ENCODE results near the gene TRAF3IP1. TPM values are rescaled to one million over a fixed set of nuclear protein-coding genes. Genes with fewer than 3 reads are reported as not detected.

The TRAF3IP1 gene
- total and polyA plus RNA-seq, 2 of the 13 experiments (the other 11 are each of a cell fraction or from before 2014, with no cell fraction given) = 4.1 to 12.9 TPM

DNA sequence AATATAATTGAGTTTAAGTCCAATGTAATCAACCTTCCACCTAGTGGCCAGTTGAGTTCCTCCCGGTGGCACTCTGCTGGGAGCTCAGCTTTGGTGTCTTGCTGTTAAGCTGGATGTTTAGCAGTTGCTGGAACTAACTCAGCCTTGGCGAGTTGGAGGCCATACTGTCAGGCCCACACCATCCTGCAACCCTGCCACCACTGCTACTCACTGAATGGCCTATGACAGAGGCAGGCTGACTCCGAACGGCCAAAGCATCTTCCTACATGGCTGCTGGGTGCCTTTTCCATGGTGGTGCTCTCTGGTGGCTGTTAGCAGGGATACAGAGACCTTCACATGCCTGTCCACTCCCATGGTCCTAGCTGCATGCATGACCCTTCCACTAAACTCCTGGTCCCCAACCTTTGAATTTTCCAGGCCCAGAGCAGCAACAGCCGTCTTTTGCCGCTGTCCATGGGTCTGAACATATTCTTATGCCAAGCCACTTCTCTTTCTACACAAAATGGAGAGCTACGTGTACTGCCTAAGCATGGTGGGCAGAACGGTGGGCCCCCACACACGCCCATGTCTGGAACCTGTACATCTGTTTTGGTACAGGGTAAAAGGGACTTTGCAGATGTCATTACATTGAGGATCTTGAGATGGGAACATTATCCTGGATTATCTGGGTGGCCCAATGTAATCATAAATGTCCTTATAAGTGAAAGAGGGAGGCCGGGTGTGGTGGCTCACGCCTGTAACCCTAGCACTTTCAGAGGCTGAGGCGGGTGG lies 15.0 kb upstream of the TRAF3IP1 start (continued):
- TF ChIP-seq, protein P1, sequence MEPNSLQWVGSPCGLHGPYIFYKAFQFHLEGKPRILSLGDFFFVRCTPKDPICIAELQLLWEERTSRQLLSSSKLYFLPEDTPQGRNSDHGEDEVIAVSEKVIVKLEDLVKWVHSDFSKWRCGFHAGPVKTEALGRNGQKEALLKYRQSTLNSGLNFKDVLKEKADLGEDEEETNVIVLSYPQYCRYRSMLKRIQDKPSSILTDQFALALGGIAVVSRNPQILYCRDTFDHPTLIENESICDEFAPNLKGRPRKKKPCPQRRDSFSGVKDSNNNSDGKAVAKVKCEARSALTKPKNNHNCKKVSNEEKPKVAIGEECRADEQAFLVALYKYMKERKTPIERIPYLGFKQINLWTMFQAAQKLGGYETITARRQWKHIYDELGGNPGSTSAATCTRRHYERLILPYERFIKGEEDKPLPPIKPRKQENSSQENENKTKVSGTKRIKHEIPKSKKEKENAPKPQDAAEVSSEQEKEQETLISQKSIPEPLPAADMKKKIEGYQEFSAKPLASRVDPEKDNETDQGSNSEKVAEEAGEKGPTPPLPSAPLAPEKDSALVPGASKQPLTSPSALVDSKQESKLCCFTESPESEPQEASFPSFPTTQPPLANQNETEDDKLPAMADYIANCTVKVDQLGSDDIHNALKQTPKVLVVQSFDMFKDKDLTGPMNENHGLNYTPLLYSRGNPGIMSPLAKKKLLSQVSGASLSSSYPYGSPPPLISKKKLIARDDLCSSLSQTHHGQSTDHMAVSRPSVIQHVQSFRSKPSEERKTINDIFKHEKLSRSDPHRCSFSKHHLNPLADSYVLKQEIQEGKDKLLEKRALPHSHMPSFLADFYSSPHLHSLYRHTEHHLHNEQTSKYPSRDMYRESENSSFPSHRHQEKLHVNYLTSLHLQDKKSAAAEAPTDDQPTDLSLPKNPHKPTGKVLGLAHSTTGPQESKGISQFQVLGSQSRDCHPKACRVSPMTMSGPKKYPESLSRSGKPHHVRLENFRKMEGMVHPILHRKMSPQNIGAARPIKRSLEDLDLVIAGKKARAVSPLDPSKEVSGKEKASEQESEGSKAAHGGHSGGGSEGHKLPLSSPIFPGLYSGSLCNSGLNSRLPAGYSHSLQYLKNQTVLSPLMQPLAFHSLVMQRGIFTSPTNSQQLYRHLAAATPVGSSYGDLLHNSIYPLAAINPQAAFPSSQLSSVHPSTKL (CRISPR knock-in tag; IDR thresholded peaks at IDR 0.05) = peak; percentile 23; the same call in 1 of the 2 replicates
- TF ChIP-seq CBFB (CRISPR knock-in tag; IDR thresholded peaks at IDR 0.05) (0 out of 2 replicates have a peak, but pooled peaks have one; percentile 54), ZNF644 (CRISPR knock-in tag; IDR thresholded peaks at IDR 0.05; ENCODE audit: low read depth) (peak; percentile 55; the same call in 1 of the 2 replicates), ZNF574 (CRISPR knock-in tag; IDR thresholded peaks at IDR 0.05) (no peak), SP4 (CRISPR knock-in tag; IDR thresholded peaks at IDR 0.05) (peak; percentile 23; the same call in 1 of the 2 replicates), ZNF572 (CRISPR knock-in tag; IDR thresholded peaks at IDR 0.05) (no peak), STAG1 (CRISPR knock-in tag; IDR thresholded peaks at IDR 0.05) (peak; percentile 43; the same call in 1 of the 2 replicates), RAD21 (CRISPR knock-in tag; IDR thresholded peaks at IDR 0.05) (peak; percentile 53), ZNF350 (CRISPR knock-in tag; IDR thresholded peaks at IDR 0.05; ENCODE audit: borderline replicate concordance, low read depth) (peak; percentile 43; the same call in 1 of the 2 replicates), ZNF331 (CRISPR knock-in tag; IDR thresholded peaks at IDR 0.05) (peak; percentile 46; the same call in 1 of the 2 replicates), CCDC6 (CRISPR knock-in tag; IDR thresholded peaks at IDR 0.05) (peak; percentile 71; the same call in 1 of the 2 replicates), PHF20 (CRISPR knock-in tag; IDR thresholded peaks at IDR 0.05) (0 out of 2 replicates have a peak, but pooled peaks have one; percentile 27), ZNF772 (CRISPR knock-in tag; IDR thresholded peaks at IDR 0.05) (no peak), LCORL (IDR thresholded peaks at IDR 0.05) (no peak), LCORL (CRISPR knock-in tag; IDR thresholded peaks at IDR 0.05) (0 out of 2 replicates have a peak, but pooled peaks have one; percentile 46)
- TF ChIP-seq, protein P2, sequence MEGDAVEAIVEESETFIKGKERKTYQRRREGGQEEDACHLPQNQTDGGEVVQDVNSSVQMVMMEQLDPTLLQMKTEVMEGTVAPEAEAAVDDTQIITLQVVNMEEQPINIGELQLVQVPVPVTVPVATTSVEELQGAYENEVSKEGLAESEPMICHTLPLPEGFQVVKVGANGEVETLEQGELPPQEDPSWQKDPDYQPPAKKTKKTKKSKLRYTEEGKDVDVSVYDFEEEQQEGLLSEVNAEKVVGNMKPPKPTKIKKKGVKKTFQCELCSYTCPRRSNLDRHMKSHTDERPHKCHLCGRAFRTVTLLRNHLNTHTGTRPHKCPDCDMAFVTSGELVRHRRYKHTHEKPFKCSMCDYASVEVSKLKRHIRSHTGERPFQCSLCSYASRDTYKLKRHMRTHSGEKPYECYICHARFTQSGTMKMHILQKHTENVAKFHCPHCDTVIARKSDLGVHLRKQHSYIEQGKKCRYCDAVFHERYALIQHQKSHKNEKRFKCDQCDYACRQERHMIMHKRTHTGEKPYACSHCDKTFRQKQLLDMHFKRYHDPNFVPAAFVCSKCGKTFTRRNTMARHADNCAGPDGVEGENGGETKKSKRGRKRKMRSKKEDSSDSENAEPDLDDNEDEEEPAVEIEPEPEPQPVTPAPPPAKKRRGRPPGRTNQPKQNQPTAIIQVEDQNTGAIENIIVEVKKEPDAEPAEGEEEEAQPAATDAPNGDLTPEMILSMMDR (CRISPR knock-in tag; IDR thresholded peaks at IDR 0.05) = peak; percentile 64
- TF ChIP-seq, protein P3, sequence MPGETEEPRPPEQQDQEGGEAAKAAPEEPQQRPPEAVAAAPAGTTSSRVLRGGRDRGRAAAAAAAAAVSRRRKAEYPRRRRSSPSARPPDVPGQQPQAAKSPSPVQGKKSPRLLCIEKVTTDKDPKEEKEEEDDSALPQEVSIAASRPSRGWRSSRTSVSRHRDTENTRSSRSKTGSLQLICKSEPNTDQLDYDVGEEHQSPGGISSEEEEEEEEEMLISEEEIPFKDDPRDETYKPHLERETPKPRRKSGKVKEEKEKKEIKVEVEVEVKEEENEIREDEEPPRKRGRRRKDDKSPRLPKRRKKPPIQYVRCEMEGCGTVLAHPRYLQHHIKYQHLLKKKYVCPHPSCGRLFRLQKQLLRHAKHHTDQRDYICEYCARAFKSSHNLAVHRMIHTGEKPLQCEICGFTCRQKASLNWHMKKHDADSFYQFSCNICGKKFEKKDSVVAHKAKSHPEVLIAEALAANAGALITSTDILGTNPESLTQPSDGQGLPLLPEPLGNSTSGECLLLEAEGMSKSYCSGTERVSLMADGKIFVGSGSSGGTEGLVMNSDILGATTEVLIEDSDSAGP (CRISPR knock-in tag; IDR thresholded peaks at IDR 0.05; ENCODE audit: borderline replicate concordance) = peak; percentile 60
